CD1c-positive myeloid dendritic cell (primary cell): ENCODE results near the gene ADAM10.

Experiments used
- DNase-seq: peaks from one replicate; pipeline ENCODE4 v3.0.0-alpha.2; 2016; ENCODE audit errors: extremely low spot score

Gene ADAM10

DNA sequence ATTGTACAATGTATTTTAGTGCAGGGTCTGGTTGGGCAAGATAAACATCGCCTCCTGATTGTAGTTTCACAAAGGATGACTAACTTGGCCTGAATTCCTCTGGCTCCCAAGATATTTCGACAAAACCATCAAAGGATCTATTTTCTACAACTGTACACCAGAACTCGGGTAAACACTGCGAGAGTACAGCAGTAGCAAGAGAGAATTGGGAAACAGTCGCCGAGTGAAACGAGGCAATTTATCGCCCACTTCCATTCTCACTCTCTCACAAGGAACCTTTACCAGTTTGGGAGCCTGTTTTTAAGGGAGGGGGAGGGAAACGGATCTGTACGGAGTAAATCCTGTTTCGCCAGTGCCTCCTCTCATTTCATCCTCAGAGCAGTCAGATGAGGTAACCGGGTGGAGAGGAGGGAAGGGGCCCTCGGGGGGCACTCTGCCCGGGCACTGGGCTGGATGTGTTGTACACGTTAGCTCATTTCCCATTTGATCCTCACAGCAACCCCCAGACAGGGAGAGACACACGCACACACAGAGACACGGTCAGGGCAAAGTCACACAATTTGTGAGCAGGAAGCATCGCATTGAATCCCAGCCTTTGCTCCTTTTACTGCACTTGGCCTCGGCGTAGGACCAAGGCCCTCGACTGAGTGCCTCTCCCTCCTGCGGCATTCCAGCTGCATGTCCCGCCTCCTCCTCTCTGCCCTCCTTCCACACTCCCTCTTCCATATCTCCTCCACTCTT is 197.6 kb downstream of the ADAM10 start:
- peak; percentile 55 for DNase-seq

DNA sequence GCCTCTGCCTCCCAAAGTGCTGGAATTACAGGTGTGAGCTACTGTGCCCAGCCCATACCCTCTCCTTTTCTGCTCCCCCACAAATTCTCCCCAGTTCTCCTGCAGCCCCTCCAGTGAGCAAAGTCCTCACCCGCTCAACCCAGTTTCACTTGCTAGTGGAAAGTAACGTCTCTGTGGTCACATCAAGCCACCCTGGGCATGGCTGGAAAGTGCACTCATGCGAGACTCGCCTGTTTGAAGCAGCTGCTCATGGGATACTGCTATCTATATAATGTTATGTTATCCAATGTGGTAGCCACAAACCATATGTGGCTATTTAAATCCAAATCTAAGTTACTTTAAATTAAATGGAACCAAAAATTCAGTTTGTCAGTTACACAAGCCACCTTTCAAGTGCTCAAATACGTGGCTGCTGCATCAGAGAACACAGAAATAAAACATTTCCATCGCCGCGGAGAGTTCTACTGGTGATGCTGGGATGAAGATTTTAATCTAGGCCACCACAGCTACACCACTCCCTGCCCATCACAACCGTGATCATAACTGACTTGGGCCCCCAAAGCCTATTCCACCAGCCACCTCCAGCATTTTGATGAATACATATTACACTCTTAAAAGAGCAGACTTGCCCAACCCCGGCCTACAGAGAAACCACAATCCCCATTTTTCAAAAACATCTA is 198.3 kb downstream of the ADAM10 start:
- DNase-seq, result no peak

- DNase-seq, result no peak
Observed at GRCh38 chr15:58549785-58550074, 199.8 kb downstream of the ADAM10 start.

- DNase-seq, result no peak
Observed at GRCh38 chr15:58549013-58549784, 200.3 kb downstream of the ADAM10 start.

DNA sequence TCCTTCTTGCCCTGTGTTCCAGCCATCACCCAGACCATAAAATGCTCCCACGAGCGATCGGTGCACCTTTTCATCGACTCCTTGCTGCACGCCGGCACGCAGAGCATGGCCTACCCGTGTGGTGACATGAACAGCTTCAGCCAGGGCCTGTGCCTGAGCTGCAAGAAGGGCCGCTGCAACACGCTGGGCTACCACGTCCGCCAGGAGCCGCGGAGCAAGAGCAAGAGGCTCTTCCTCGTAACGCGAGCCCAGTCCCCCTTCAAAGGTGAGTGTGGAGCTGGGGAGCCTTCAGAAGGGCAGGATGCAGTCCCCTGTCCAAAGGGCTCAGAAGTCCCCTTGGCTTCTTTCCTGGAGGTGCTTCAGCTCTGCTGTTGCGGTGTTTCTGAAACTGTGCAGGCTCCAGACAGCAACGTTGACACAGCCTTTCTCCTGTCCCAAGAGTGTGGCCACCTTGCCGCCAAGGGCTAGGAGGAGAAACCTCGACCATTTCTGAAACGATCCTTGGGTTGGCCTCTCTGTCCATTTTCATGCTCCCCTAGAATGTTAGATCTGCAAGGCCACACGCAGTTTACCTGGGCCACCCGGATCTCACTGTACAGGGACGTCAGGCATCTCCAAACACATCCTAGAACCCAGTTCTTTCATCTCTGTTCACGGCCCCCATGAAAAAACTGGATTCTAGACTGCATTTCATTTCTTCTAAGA is 201.0 kb downstream of the ADAM10 start:
- no peak for DNase-seq

DNA sequence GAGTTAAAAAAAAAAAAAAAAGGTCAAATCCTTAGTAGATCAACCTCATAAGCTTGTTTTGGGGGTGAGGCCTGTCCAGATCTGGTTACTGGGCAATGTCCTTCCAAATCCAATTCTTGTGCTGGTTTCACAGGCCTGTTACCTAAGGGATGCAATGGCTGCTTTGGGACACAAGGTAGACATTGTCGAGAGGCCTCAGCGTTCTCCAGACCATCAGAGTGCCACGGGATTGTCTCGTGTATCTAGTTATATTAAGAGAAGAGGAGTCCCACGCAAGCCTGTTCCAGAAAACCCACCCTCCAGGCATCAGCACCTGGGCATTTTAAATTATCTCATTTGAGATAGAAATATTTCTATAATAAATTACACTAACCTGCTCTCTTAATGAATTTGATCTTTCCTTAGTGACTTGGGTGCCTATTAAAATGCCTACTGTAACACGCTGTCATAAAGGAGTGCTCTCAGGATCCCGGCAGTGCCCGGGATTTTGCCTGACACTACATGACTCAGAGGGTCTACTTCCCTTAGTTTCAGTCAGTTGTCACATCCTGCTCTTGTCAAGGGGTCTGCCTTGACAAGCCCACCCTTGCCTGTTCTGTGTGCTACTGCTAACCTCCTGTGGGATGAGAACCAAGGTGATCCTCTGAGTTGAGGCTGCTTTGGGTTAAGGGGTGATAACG is 201.7 kb downstream of the ADAM10 start:
- DNase-seq, result no peak

DNA sequence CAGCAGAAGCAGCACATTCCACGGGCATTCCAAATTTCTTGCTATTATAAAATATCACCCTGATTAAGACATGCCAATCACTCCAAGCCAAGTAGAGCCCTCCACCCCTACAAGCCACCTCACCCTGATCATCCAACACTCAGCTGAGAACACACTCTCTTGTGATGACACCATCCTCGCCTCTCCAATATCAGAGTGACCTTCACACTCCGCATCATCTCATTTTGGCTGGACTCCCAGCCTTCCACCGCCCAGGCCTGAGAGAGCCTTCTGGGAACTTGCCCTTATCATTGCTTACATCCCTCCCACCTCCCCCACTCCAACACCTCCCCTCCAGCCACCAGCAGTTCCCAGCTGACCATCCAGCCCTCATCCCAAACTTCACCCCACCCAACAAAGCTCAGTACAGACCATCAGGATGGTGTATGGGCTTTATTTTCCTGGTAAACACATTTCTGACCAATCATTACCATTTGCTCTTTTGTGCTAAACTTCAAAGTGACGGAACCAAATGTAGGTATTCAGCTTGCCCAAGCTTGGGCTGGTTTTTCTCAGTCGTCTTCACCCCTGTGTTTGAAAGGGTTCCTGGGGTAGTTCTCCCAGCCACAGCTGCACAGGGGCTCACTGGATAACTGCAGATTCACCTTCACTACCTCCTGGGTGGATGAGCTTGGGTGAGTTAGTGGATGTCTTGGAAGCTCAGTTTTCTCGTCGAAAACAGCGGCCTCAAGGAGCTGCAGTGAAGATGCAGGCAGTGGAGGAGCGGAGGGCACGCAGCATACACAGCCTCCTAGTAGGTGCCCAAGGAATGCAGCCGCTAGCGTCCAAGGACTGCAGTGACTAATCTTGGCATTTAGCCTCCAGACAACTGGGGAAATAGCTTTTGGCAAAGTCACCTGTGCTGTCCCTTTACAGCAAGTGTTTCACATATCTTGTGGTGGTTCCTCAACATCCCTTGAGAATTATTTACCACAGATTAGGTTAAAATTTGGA is 202.6 kb downstream of the ADAM10 start:
- no peak for DNase-seq

DNA sequence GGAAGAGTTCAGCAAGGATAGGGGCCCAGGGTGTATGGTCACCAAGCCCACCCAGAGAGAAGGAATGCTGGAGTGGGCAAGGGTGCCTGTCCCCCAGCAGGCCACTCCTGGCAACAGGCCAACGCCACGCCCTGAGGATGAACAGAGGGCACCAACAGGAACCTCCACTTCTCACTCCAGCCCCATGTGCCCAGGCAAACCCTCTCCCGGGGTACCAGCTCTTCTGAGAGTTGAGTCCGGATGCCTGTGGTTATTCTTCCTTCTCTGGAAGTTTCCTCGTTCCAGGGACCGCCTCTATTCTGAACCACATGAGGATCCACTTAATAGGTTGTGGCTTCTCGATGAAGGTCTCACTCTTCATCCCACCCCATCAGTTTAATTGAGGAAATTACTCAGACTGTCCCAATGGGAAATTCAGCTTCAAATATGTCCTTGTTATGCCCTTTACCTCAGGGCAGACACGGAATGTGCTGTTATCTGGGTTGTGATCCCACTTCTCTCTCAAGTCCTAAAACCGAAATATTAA is 203.4 kb downstream of the ADAM10 start:
- DNase-seq, result no peak

GRCh38 chr15:58545307-58546065 is 204.0 kb downstream of the ADAM10 start:
- peak; percentile 28 for DNase-seq

DNA sequence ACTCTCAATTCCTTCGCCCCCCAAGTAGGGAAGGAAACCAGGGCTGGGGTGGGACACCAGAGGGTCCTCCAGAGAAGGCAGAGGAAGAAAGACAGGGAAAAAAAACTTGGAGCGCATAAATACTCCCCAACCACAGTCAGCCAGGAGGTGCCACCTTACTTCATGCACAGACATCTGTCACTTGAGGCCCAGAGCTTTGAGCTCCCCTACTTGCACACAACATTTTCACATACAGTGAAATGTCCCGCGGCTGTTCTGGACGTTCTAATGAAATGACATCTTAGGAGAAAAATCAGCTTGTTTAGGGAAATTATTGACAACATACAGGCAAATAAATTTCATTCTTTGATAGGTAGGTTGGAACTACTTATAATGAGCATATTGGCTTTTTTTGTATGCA is 204.8 kb downstream of the ADAM10 start:
- DNase-seq, result no peak

DNA sequence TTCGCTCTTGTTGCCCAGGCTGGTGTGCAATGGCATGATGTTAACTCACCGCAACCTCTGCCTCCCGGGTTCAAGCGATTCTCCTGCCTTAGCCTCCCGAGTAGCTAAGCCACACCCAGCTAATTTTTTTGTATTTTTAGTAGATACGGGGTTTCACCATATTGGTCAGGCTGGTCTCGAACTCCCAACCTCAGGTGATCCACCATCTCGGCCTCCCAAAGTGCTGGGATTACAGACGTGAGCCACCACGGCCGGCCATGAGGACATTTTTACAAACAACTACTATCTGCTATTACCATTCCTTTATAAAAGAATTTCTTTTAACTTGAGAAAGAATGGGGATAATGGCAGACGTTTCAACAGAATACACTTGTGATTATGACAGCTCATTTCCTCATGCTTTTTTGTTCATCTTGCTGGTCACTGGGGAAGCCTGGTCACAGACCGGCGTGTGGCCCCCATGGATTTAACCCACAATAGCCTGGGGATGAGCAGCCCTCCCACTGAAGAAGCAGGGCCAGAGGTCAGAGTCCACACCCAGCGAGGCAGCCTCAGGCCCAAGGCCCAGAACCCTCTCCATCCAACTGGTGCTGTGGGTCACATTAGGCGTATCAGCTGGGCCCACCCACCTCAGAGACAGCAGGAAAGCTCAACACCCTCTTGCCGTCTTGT is 205.7 kb downstream of the ADAM10 start:
- DNase-seq, result no peak

DNA sequence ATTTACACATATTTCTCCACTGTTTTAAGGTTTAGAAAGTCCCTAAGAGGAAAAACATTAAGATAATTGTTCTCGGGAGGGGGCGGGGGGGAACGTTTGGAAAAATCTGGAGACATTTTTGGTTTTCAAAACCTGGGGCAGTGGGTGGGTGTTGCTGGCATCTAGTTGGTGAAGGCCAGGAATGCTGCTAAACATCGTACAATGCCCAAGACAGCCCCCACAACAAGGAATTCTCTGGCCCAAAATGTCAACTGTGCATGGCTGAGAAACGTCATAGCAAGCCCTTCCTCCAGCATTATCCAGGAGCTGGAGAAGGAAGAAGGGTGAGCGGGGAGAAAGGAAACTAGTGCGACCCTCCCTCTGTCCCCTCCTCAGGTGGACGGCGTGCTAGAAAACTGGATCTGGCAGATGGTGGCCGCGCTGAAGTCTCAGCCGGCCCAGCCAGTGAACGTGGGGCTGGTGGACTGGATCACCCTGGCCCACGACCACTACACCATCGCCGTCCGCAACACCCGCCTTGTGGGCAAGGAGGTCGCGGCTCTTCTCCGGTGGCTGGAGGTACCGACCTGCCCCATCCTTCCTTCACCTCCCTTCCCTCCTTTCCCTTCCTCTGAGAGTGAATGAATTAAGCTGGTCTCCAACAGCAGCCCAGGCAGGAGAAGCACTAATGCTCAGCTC is 208.0 kb downstream of the ADAM10 start:
- DNase-seq, result no peak

GRCh38 chr15:58539548-58539947 is 210.0 kb downstream of the ADAM10 start:
- DNase-seq, result no peak

GRCh38 chr15:58538901-58539300 is 210.6 kb downstream of the ADAM10 start:
- no peak for DNase-seq
